DMS114 treated with DMSO at 0.1 percent for 48 hours (cell line): ENCODE data around the gene TM9SF3.
"Not testable (repeated sequence)": the region's sequence is repeated elsewhere in the genome, so short reads cannot be mapped to it uniquely, and the experiment has no call there.

ENCODE experiments used
- DNase-seq: peaks from one replicate; lab custom pipeline; 2025; ENCODE audit not compliant: unreplicated experiment; lab: John Stamatoyannopoulos, UW

The TM9SF3 gene

DNA sequence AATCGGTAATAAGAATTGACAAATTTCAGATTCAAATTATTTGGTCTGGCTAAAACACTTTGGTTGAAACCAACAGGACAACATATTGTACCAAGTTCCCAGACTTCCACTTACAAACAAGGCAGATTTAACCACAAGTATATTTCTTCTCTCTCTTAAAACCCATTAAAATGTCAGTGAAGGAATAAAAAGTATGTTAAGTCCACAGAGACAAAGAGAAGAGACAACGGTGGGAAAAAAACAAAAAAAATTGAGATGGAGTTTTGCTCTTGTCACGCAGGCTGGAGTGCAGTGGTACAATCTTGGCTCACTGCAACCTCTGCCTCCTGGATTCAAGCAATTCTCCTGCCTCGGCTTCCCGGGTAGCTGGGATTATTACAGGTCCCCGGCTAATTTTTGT lies 16.3 kb downstream of the TM9SF3 start:
- no peak for DNase-seq

DNA sequence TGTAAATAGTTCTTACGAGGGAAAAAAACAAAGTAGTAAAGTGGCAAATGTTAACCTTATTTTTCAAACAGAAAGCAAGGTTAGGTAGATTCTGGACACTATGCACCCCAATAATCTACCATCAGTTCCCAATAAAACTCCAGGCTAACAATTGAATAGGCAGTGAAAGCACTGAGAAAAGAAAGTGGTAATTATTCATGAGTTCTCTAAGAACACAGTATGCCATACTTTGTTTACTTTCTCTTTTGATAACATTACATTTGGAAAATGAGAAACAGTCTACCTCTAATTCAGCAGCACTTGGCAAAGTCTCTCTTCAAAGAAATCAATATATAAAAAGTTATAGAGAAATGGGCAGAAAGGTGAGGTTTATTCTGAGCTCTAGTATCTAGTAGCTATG lies 18.4 kb downstream of the TM9SF3 start:
- DNase-seq: no peak

DNA sequence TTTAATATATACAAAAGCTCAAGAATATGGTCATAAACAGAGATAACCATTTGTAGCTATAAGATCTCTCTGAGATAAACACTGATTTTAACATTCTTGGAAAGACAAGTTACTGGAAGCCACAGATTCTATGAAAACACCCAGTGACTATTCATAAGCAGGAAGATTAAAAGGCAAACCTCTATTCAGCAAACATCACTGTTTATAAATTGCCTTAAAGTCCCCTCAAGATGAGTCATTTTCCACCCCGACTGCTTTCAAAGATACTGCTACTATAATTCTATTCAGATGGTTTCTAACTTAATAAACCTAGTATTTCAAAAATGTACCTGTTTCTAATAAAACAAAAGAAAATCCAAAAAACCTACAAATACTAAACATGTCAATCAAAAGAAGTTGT lies 21.0 kb downstream of the TM9SF3 start:
- DNase-seq: no peak

DNA sequence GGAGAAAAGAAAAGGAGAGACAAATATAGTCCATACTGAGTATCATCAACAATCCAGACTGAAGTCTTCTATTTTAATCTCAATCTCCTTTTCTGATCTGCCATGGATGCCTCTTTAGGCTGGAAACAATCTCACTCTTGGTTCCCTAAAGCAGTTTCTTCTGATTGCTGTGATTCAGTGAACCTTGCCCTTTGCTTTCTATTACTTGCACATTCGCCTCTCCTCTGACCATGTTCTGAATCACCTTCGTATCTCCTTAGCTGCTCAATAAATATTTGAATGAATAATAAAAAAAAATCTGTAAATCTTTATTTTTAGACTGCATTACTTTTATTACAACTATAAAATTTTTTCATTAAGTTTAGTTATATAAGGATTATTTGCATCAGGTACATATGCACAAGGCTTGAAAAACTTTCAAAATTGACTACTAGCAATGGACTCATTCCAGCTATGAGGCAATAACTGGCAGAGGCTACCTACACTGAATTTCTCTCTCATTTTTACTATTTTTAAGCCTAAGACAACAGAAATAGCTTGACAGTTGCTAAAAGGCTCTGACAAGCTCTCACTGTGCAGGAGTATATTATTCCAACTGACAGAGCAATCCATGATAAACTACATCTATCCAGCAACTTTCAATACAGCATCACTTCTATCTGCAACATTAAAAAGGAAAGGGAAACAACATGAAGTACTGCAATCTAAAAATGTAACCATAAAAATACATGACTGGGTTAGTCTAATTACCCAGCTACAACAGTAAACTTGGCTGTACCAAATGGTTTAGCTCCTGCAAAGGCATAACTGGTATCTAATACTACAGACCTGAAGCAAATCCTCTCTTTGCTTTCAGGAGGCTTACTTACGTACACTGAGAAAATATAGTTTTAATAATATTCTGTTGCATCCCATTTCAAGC lies 25.6 kb downstream of the TM9SF3 start:
- DNase-seq: no peak

DNA sequence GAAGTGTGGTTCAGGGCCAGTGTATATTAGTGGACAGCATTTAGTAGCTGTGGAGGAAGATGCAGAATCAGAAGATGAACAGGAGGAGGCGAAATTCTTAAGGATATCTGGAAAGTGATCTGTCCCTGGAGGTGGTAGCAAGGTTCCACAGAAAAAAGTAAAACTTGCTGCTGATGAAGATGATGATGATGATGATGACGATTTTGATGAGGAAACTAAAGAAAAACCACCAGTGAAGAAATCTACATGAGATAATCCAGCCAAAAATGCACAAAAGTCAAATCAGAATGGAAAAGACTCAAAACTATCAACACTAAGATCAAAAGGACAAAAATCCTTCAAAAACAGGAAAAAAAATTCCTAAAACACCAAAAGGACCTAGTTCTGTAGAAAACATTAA lies 26.3 kb downstream of the TM9SF3 start:
- no peak for DNase-seq

DNA sequence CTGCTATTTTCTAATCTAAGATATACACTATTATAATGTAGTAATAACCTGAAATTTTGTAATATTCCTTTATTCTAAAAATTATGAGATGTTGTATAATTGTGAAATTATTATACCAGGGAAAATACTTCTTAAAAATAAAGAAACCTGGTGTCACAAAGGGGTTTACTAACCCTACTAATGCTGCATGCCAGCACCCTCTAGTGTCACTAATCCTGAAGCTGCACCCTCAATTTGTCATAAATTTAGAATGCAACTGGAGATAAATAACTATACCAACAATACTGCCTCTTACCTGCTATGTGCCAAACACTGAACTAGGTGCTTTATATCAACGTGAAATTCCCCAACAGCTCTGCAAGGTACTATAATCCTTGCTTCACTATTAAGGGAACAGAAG lies 30.8 kb downstream of the TM9SF3 start:
- DNase-seq: no peak

DNA sequence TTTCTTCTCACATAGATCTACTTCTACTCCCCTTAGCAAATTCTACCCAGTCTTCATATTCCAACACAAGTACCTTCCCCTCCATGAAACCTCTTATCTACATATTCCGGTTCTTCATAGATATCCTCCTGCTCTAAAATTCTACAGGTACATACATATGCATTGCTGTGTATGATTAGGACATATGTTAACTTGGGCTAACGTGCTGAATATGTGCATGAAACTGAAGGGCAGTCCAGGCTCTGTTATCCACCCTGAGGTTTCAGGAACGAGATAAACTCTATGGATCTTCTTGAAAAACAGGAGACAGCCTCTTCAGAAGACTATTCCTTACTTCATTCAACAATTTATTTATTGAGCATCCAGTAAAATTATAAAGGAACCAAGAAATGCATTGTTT lies 31.5 kb downstream of the TM9SF3 start:
- DNase-seq: no peak

DNA sequence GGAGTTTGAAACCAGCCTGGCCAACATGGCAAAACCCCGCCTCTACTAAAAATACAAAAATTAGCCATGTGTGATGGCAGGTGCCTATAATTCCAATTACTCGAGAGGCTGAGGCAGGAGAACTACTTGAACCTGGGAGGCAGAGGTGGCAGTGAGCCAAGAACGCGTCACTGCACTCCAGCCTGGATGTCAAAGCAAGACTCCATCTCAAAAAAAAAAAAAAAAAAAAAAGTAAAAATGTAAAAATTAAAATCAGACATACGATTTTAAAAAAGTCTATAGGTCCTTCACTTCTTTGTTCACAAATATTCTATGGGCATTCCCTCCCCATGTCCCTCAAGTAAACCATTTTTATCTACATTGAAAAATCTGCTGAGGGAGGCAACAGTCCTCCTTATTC lies 38.2 kb downstream of the TM9SF3 start:
- no peak for DNase-seq

DNA sequence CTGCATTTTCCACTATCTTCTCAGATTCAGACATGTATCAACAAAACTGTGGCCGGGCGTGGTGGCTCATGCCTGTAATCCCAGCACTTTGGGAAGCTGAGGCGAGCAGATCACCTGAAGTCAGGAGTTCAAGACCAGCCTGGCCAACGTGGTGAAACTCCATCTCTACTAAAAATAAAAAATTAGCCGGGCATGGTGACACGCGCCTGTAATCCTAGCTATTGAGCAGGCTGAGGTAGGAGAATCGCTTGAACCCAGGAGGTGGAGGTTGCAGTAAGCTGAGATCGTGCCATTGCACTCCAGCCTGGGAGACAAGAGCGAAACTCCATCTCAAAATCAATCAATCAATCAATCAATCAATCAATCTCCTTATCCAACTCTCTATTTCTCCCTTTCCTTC lies 41.3 kb downstream of the TM9SF3 start:
- not testable (repeated sequence) for DNase-seq

DNA sequence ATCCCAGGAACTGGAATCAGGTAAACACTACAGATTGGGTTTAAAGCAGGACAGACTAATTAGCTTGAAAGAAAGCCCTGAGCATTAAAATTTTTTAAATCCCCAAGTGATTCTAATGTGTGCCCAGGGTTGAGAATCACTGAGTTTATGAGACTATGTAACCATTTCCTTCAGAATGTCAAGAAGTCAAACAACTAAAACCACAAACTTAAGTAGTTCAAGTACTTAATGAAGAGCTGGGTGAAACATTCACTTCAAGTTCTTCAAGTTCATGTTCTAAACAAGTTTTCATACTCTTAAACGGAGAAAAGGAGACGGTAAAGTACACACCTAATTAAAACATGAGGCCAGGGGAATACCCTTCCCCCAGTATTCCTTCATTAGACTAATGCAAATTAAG lies 44.9 kb downstream of the TM9SF3 start:
- no peak for DNase-seq

DNA sequence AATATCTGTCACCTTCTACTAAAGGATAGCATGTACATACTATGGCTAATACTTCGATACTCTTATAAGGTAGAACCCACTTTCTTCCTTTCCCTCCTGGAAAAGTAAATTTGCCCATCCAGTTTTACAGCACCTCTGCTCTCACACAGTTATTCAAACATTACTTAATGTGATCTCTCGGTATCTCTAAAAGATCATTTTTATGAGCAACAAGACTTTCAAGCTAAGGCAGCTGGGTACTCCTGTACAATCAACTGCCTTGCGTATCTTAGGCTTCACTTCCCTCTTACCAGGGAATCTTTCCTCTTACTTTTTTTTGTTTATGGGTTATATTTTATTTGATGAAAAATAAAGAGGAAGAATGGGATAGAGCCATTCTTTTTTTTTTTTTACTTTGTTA lies 46.6 kb downstream of the TM9SF3 start:
- DNase-seq: no peak

DNA sequence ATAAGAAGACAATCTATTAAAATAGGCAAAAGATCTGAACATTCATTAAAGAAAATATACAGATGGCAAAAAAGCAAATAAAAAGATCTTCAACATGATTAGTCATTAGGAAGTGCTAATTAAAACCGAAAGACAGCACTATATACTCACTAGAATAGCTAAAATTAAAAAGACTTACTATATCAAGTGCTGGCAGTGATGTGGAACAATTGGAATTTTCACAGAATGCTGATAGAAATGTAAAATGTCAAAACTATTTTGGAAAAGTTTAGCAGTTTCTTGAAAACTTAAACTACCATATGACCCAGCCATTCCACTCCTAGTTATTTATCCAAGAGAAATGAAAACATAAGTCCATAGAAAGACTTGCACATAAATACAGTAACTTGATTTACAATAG lies 48.1 kb downstream of the TM9SF3 start:
- no peak for DNase-seq

DNA sequence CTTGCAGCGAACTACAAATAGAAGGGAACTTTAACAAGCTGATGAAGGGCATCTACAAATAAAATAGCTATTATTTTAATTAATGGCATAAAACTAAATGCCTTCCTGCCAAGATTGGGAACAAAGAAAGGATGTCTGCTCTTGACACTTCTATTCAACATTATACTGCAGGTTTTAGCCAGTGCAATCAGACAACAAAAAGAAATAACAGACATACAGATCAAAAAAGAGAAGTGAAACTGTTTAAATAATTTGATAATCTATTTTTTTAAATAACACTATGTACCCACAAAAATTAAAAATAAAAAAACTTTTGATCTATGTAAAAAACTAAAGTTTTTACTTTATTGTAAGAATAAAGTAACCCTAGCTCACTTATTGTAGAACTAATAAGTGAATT lies 50.7 kb downstream of the TM9SF3 start:
- no peak for DNase-seq

DNA sequence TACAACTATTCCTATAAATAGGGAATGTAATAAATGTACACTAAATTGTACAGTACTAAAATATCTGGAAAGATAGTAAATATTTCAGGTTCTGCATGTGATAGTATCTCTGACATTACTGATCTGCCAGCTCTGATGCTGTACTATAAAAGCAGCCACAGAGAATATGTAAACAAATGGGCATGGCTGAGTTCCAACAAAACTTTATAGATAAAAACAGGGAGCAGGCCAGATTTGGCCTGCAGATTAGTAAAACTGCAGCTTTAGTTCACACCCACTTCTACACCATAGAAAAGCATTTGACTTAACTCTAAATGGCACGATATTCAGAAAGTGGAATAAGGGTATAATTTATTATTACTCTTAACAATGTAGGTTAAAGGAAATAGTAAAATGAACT lies 54.3 kb downstream of the TM9SF3 start:
- DNase-seq: no peak

DNA sequence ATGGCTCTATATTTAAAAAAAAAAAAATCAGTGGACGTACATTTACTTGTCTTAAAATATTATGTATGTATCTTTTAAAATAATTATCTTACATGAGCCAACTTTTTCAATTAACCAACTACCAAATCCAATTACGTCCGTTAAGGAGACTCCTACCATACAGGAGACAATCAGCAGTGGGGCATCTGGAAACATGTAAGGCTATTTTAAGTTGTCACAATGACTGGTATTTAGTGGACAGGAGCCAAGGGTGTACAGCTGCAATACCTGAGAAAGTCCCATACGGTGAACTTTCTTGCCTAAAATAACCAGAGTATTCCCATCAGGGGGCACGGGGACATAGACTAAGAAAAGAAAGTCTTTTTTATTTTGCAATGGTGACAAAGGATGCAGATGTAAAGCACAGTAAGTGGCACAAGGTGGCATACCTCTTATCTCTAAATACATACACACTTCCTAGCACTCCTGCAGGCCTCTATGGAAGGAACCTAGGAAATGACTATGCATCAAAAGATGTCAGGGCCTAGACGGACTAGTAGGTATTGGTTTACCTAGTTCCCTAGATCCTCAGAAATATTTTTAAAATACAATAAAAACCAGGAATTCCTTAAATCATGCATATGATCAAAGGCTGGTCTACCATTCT lies 57.1 kb downstream of the TM9SF3 start:
- no peak for DNase-seq

DNA sequence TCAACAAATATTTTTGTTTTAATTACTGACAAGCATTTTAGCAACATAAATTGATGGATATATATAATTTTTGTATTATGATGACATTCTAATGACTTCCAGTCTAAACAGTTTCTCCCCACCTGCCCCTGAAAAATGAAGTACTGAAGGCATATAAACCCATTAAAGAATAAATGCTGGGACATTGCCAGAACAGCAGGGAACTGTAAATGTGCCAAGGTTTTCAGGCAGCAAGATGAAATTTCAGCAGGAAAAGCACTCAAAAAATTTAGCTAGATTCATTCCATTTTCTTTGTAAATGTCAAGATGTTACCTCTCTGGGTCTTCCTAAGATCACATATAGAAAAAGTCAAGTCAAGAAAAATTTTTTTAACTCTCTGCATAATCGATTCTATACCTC lies 62.1 kb downstream of the TM9SF3 start:
- no peak for DNase-seq

DNA sequence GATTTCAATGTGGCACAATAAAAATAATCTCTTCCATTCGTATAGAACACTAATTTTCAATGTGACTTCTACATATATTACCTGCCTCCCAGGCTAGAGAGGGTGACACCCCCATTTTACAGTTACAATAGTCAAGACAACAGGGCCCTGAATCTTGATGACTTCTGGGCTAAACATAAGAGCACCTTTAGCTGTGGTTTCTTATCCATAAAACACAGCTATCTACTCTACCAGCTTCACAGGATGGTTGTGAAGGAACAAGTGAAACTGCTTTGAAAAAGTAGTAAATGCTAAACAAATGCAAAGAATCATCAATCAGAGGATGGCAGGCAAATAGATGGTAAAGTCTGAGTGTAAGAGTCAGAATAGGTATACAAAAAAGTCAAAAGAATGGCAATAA lies 69.5 kb downstream of the TM9SF3 start:
- DNase-seq: no peak

DNA sequence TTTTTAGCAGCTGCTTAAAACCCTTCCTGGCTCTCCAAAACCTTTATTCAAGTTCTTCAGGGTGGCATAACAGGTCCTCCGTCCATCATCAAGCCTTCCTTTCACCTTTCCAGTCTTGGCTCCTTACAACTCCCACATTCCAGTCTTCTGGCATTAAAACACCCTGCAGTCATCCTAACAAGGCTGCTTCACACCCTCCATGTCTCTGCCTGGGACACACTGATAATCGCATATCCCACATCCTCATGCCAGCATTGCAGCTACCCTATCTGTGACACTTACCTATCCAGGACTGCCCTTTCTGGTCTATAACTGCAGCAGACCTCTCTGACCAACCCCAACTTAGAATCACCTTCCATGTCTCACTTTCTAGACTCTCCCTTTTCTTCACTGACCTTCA lies 70.5 kb downstream of the TM9SF3 start:
- no peak for DNase-seq

DNA sequence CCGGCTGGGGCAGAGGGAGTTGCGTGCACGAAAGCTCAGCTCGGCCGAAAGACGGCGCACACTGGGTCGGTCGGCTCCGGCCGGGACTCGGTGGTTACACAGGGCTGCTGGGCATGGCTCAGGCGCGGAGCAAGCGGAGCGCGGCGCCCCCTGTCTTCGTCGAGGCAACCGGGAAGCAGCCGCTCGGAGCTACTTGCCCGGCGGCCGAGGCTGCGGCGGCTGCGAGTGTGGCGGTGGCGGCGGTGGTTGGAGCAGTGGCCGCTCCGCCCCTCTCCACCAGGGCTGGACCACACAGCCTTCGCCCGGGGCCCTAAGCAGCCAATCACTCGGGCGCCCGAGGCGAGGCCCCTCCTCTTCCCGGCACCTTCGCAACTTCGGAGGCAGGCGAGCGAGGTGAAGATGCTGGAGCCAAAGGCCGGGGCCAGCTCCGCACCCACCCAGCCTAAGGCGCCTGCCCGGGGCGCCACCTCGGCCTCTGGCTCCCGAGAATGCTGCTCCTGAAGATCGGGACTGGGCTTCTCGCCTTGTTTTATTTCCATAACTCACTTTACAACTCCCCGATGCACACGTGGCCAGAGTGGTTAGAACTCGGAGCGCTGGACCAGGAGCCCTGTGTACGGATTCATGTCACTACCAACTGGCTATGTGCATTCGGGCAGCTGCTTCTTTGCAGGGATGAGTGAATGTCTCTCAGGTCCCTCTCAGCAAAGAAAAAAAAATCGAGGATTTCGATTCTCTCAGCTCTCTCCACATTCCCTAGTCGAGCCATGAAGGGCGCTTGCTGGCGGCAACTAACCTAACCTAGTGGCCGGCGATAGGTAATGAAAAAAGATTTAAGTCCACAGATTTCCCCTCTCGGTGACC lies 72.9 kb downstream of the TM9SF3 start, which contains the start of gene TLL2:
TLL2 (minus strand) TSS at position 229 of the 864 bp plus-strand sequence. CDS start 241 bp downstream, outside the sequence.
- peak; percentile 87 for DNase-seq

DNA sequence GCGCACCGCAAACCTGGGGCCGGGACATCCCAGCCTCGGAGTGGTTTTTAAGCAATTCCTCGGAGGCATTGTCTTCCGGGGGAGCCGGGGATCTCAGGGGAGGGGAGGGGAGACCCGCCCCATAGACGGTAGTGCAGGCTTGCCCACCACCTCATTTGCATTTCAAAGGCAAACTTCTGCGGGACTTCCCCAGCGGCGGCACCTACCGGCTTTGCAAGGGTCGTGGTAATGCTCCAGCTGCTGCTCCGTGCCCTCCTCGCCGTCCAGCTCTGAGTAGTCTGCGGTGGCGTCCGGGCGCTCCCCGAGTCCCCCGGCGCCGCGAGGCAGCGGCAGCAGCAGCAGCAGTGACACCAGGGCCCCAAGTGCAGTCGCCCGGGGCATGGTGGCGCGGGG lies 73.5 kb downstream of the TM9SF3 start:
- DNase-seq: no peak

DNA sequence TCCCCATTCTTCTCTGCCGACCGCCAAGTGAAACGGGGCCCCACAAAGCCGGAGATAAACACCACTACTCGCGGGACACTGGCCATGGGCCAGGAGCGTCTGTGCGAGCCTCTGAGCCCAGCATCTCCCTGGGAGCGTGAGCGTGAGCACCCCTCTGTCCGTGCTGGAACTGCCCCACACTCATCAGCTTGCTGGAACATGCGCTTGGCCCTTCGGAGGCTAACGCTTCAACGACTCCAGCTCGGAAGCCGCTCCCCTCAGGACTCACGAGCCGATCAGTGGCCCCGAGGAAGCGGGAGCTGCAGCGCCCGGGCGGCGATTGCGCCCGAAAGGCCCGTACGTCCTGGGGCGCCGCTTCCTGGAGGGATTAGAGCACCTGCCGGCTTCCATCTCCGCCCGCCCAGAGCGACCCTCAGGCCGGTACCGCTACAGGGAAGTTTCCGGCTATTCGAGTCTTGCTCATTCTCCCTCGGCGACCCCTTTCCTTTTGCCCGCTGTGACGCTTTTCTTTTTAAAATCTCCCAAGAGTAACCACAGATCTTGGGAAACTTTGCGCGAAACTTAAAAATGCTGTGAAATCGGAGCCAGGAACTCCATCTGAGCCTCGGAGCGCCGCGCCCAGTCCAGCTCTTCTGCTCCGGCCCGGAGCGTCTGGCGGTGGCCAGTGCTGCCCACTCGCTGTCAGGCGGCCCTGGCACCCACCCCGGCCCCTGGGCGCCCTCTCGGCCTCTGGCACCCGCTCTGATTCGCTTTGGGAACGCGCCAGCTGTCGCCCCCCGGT lies 74.1 kb downstream of the TM9SF3 start:
- no peak for DNase-seq
